MM.1S (cell line): ENCODE results near the gene KPNA5.

Experiments
- EZH2 ChIP-seq: fragments of 300-600 bp; sonication (generic); optimal IDR thresholded peaks from 2 replicates; pipeline ENCODE3; 2017; ENCODE audit warnings: low read depth, mild to moderate bottlenecking, antibody characterized with exemption, low read length, mixed read lengths
- EZH2phosphoT487 ChIP-seq: fragments of 300-600 bp; sonication (generic); IDR thresholded peaks from 2 replicates; pipeline ENCODE4 v1.6.1; 2018; ENCODE audit warnings: antibody characterized with exemption, low read length
- TF ChIP-seq, protein P1 (sequence below): fragments of 300-600 bp; sonication (generic); IDR thresholded peaks from 2 replicates; pipeline ENCODE4 v1.5.1; 2016; ENCODE audit warnings: antibody characterized with exemption, low read length, mixed read lengths

DNA sequence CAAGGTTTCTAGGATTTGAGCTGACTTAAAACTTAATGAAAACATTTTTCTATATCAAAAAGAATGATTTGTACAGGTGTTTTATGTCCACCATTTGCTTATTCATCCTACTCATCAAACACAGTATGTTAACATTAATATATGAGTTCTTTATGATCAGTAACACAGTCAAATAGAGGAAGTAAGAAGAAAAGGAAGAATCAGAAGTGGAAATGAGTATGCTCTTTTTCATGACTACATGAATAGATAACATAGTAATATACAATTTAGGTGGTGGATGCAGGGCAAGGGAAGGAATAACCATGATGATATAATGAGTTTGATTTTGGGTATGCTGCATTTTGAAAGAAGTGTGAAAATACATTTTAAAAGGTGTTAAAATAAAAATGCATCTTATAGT is 16.5 kb downstream of the KPNA5 start:
- TF ChIP-seq, protein P1, sequence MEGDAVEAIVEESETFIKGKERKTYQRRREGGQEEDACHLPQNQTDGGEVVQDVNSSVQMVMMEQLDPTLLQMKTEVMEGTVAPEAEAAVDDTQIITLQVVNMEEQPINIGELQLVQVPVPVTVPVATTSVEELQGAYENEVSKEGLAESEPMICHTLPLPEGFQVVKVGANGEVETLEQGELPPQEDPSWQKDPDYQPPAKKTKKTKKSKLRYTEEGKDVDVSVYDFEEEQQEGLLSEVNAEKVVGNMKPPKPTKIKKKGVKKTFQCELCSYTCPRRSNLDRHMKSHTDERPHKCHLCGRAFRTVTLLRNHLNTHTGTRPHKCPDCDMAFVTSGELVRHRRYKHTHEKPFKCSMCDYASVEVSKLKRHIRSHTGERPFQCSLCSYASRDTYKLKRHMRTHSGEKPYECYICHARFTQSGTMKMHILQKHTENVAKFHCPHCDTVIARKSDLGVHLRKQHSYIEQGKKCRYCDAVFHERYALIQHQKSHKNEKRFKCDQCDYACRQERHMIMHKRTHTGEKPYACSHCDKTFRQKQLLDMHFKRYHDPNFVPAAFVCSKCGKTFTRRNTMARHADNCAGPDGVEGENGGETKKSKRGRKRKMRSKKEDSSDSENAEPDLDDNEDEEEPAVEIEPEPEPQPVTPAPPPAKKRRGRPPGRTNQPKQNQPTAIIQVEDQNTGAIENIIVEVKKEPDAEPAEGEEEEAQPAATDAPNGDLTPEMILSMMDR = no peak
- no peak for TF ChIP-seq EZH2phosphoT487
- no peak for TF ChIP-seq EZH2
